Activated T-cell treated with anti-CD3 and anti-CD28 coated beads, Interleukin-2, amount 50 U/mL, for 1 hour (primary cell): Measurements from ENCODE around the gene SUN3.

Experiments
- DNase-seq: peaks from one replicate; pipeline ENCODE4 v3.0.0-alpha.2; 2020

Gene SUN3

GRCh38 chr7:47973739-47974138, 55.2 kb downstream of the SUN3 start:
- DNase-seq, result no peak

GRCh38 chr7:47970761-47971160, 58.1 kb downstream of the SUN3 start:
- no peak for DNase-seq

- peak; percentile 57 for DNase-seq
Observed at GRCh38 chr7:47968847-47969774, 59.8 kb downstream of the SUN3 start.

GRCh38 chr7:47967708-47968107, 61.2 kb downstream of the SUN3 start:
- no peak for DNase-seq

- no peak for DNase-seq
Observed at GRCh38 chr7:47967123-47967522, 61.8 kb downstream of the SUN3 start.

GRCh38 chr7:47965456-47965855, 63.5 kb downstream of the SUN3 start:
- no peak for DNase-seq

- no peak for DNase-seq
Observed at GRCh38 chr7:47962262-47962661, 66.6 kb downstream of the SUN3 start.

GRCh38 chr7:47957156-47957555, 71.8 kb downstream of the SUN3 start:
- no peak for DNase-seq

- DNase-seq, result no peak
Observed at GRCh38 chr7:47956220-47956619, 72.7 kb downstream of the SUN3 start.

GRCh38 chr7:47954231-47954911, 74.5 kb downstream of the SUN3 start:
- no peak for DNase-seq

- no peak for DNase-seq
Observed at GRCh38 chr7:47953822-47954221, 75.1 kb downstream of the SUN3 start.

- no peak for DNase-seq
Observed at GRCh38 chr7:47952224-47952623, 76.7 kb downstream of the SUN3 start.

GRCh38 chr7:47951374-47951773, 77.5 kb downstream of the SUN3 start:
- no peak for DNase-seq

GRCh38 chr7:47950714-47951113, 78.2 kb downstream of the SUN3 start:
- DNase-seq, result no peak

- no peak for DNase-seq
Observed at GRCh38 chr7:47949703-47950102, 79.2 kb downstream of the SUN3 start.

- no peak for DNase-seq
Observed at GRCh38 chr7:47948141-47948790, 80.6 kb downstream of the SUN3 start, which contains the start of gene PKD1L1. Gene PKD1L1 (minus strand): TSS chr7:47948466. CDS start chr7:47948440, 26 bp downstream.

- DNase-seq, result no peak
Observed at GRCh38 chr7:47947355-47947749, 81.6 kb downstream of the SUN3 start.

- DNase-seq, result no peak
Observed at GRCh38 chr7:47946581-47947354, 82.1 kb downstream of the SUN3 start.

- peak; percentile 74 for DNase-seq
Observed at GRCh38 chr7:47945261-47946015, 83.5 kb downstream of the SUN3 start.

- DNase-seq, result no peak
Observed at GRCh38 chr7:47944536-47945260, 84.2 kb downstream of the SUN3 start.
